22Rv1 (cell line): ENCODE measurements around the gene GRAMD2B.

Source experiments
- CTCF ChIP-seq: fragments of 450-650 bp; IDR thresholded peaks from 2 replicates; pipeline ENCODE4 v1.5.1; 2017; ENCODE audit warnings: mild to moderate bottlenecking
- ZFX ChIP-seq: fragments of 450-650 bp; IDR thresholded peaks from 2 replicates; pipeline ENCODE4 v1.6.1; 2017; ENCODE audit warnings: antibody characterized with exemption, borderline replicate concordance

- TF ChIP-seq CTCF (no peak), ZFX (no peak)
These were observed 45.8 kb upstream of the GRAMD2B start for GRCh38 chr5:126377424-126377823.
